Measurements from ENCODE around the gene TMEM244. TPM values are rescaled to one million over a fixed set of nuclear protein-coding genes. Genes with fewer than 3 reads are reported as not detected.
"Not testable (repeated sequence)": the region's sequence is repeated elsewhere in the genome, so short reads cannot be mapped to it uniquely, and the experiment has no call there.

Gene TMEM244
- total RNA-seq, 1 donor from 2014 or later: not detected

DNA sequence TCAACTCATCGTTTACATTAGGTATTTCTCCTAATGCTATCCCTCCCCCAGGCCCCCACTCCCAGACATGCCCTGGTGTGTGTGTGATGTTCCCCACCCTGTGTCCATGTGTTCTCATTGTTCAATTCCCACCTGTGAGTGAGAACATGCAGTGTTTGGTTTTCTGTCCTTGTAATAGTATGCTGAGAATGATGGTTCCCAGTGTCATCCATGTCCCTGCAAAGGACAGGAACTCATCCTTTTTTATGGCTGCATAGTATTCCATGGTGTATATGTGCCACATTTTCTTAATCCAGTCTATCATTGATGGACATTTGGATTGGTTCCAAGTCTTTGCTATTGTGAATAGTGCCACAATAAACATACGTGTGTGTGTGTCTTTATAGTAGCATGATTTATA lies 54.0 kb downstream of the TMEM244 start:
- not testable (repeated sequence) for ATAC-seq

DNA sequence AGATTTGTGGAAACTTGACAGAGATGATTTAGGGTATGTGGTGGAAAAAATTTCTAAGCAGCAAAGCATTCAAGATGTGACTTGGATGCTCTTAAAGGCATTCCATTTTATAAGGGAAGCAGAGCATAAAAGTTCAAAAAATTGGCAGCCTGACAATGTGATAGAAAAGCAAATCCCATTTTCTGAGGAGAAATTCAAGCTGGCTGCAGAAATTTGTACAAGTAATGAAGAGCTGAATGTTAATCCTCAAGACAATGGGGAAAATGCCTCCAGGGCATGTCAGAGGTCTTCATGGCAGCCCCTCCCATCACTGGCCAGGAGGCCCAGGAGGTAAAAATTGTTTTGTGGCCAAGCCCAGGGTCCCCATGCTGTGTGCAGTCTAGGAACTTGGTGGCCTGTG lies 58.2 kb downstream of the TMEM244 start:
- not testable (repeated sequence) for ATAC-seq

DNA sequence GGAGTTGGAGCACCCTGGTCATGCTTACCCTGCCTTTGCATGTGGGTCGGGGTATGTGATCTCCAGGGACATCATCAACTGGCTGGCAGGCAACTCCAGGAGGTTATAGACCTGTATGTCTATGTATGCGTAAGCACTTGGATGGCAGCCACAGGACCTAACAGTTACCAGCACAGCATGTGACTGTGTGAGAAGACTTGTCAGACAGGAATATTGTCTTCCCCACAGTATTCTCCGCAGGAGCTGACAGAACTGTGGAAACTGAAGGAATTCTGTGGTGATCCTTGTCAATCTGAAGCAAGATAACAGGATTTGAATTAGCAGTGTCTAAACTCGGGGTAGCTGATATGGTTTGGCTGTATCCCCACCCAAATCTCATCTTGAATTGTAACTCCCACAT lies 59.2 kb downstream of the TMEM244 start:
- peak; percentile 98 for ATAC-seq

DNA sequence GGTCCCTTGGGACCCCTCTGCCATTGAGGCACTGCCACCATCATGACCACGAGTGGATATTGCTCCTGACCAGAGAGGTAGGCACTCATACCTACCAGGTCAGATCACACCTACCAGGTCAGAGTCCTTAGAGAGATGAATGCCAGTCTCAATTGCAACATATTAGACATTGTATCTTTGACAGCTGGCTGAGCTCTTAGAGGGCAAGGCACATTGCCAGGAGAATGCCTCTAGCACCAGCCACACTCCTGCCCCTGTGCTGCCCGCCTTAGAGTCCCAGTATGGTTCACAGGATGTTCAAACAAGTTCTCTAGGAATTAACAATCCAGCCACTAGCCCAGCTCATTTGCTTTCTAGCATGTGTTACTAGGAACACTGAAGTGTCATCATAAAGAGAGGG lies 65.9 kb downstream of the TMEM244 start:
- no peak for ATAC-seq

DNA sequence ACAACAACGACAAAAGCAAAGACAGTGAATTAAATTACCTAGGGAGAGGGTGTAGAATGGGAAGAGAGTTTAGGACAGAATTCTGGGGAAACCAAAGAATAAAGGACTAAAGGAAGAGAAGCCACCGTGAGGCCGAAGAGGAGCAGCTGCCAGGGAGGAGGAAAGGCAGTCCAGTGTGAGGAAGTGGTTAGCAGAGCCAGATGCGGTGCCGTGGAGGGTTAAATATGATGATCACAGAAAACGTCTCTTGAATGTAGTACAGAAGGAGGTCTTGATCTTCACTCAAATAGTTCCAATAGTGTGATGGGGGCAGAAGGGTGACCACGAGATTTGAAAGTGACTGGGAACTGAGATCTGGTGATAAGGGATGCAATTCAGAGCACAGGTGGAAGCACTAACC lies 67.7 kb downstream of the TMEM244 start:
- no peak for ATAC-seq

DNA sequence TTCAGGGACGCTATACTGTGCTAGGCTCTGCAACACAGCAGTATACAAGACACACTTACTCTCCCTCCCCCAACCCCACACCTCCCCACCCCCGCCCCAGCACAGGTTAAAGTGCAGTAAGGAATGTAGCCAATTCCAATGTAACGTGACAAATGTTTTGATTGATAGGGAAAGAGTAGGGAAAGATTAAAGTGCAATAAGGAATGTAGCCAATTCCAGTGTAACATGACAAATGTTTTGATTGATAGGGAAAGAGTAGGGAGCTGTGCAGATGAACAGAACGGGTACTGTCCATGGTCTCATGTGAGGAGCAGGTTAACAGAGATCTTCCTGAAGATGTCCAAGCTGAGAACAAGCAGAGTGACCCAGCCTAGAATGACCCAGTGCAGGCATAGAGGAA lies 69.1 kb downstream of the TMEM244 start:
- ATAC-seq: no peak

DNA sequence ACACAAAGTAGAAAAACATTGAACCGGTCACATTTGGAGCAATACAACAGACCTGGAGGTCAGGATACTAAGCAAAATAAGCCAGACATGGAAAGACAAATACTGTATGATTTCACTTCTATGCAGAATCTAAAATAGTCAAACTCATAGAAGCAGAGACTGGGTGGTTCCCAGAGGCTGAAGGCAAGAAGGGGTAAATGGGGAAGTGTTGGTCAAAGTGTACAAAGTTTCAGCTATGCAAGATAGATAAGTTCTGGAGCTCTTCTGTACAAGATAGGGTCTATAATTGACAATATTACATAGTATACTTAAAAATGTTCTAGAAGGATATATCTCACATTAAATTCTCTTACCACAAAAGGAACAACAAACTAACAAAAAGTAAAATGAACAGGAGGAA lies 70.3 kb downstream of the TMEM244 start:
- ATAC-seq: no peak

DNA sequence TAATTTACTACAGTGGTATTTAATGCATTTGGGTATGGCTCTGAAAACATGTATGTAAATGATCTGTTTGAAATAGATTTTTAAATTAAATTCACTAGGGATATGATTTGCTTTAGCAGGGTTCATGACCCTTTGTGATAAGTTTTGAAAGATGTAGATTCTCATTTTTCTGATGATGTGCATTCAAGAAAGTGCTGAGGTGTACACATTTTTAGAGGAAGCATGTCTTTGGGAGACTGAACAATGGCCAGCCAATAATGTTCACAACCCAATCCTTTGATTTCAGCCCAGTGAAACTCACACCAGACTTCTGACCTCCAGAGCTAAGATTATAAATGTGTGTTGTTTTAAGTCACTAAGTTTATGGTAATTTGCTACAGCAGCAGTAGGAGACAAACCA lies 71.1 kb downstream of the TMEM244 start:
- no peak for ATAC-seq

DNA sequence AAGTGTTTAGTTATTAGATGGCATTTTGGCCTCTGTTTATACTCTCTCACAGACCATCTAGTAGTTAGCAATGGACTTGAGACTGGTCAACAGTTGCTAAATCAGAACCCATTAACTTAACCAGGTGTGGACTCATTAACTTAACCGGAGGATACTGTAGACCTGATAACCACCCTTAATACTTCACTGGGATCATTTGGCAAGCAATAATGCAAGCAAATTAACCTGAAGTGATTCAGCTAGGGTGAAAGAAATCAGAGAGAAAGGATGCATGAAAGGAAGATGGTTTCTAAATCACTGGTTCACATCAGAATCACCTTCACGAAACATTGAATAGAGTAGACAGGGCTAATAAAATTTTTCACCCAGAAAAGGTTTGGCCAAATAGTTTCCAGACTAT lies 73.3 kb downstream of the TMEM244 start:
- ATAC-seq: no peak

DNA sequence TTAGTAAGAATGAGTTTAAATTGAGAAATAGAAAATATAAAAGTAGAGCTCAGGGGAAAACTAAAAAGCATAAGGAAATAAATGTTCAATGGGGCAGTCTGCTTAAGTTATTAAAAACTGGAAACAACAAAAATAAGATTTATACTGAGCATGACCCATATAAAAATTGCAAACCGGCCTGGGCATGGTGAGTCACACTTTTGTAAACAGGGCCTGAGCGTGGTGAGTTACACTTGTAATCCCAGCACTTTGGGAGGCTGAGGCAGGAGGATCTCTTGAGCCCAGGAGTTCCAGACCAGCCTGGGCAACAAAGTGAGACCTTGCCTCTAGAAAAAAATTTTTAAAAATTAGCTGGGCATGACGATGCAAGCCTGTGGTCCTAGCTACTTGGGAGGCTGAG lies 74.6 kb downstream of the TMEM244 start:
- ATAC-seq: no peak

DNA sequence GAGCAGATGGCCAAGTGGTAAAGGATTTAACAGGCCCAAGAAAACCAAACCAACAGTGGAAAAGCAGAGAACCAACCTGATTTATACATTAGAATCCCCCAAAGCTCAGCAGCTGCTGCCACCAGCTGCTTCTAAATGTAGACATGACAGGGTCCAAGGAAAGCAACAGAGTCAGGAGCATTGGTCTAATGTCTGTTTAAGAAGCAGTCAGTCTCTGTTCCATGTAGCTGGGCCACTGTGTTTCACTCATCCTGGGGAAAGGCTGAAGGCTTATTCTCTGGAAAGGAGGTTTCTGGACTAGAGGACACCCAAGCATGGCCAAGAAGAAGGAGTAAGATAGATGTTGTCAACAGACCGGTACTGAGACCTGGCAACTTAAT lies 75.4 kb downstream of the TMEM244 start:
- ATAC-seq: no peak

DNA sequence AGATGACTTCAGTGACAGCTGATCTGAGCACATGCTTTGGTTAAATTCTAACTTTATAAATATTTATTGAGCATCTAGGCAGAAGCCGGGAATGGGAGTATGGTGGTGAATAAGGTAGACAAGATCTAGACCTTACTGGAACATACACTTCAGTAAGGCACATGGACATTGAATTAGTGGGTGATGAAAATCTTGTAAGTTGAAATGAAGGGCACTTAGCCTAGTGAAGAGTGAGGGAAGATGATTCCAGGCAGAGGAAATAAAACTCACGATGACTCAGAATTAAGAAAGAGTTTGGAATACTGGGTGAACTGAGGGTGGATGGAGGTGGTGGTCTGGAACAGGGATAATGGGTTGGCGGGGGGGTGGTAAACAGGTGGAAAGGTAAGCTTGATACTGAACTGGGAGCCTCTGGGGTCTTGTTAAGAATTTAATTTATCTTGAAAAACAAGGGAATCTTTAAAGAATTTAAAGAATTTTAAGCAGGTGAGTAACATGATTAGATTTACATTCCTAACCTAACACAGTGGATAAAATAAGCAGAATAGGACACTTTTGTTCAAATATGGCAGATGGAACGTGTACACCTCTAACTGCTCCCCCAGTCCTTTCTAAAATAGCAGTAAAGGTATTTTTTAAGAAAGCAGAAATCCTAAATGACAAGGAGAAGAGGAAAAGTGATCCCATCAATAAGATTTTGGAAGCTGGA lies 75.9 kb downstream of the TMEM244 start:
- no peak for ATAC-seq

Other genes starting within 250 kb of the TMEM244 start
- gene ARHGAP18, start 151.1 kb downstream of the TMEM244 start, total RNA-seq: 5.3 TPM
- 2.5 TPM for gene L3MBTL3, start 157.3 kb upstream of the TMEM244 start, total RNA-seq

Measured in esophagus mucosa (tissue), 1 donor.